Smooth muscle cell (in vitro differentiated cells): ENCODE data around the gene STIL. TPM values are rescaled to one million over a fixed set of nuclear protein-coding genes. Genes with fewer than 3 reads are reported as not detected.

Experiments
- DNase-seq: peaks from one replicate; lab custom pipeline; 2025; ENCODE audit not compliant: unreplicated experiment; lab: John Stamatoyannopoulos, UW
- H2AFZ ChIP-seq: fragments of 200-600 bp; sonication (generic); 2 replicates; pipeline ENCODE4 v1.6.0; 2016; ENCODE audit warnings: antibody characterized with exemption, low read depth, mild to moderate bottlenecking
- H3F3A ChIP-seq: fragments of 200-600 bp; sonication (generic); 2 replicates; pipeline ENCODE4 v1.6.0; 2017; ENCODE audit warnings: antibody characterized with exemption, low read depth
- H3K27ac ChIP-seq: fragments of 200-600 bp; sonication (generic); 2 replicates; pipeline ENCODE4 v1.5.1; 2016; ENCODE audit warnings: low read depth, mild to moderate bottlenecking
- H3K27me3 ChIP-seq: fragments of 200-600 bp; sonication (generic); 2 replicates; pipeline ENCODE4 v1.6.1; 2016; ENCODE audit warnings: low read depth, mild to moderate bottlenecking
- H3K36me3 ChIP-seq: fragments of 200-600 bp; sonication (generic); 2 replicates; pipeline ENCODE4 v1.5.1; 2016; ENCODE audit warnings: low read depth
- H3K4me1 ChIP-seq: fragments of 200-600 bp; sonication (generic); 2 replicates; pipeline ENCODE4 v1.5.1; 2016; ENCODE audit warnings: low read depth
- H3K4me2 ChIP-seq: fragments of 200-600 bp; sonication (generic); 2 replicates; pipeline ENCODE4 v1.6.0; 2016; ENCODE audit warnings: mild to moderate bottlenecking
- H3K4me3 ChIP-seq: fragments of 200-600 bp; sonication (generic); 2 replicates; pipeline ENCODE4 v1.5.1; 2016; ENCODE audit warnings: mild to moderate bottlenecking
- H3K79me2 ChIP-seq: fragments of 200-600 bp; sonication (generic); 2 replicates; pipeline ENCODE4 v1.6.0; 2016; ENCODE audit warnings: low read depth, mild to moderate bottlenecking
- H3K9ac ChIP-seq: fragments of 200-600 bp; sonication (generic); 2 replicates; pipeline ENCODE4 v1.6.0; 2016; ENCODE audit warnings: low read depth
- H3K9me3 ChIP-seq: fragments of 200-600 bp; sonication (generic); replicated peaks from 2 replicates; pipeline ENCODE4 v1.5.1; 2016; ENCODE audit warnings: low read depth
- H4K20me1 ChIP-seq: fragments of 200-600 bp; sonication (generic); 2 replicates; pipeline ENCODE4 v1.6.0; 2016; ENCODE audit warnings: low read depth
- WGBS: methylation state at CpG from one replicate; pipeline ENCODE4 v1.1.7; 2016; ENCODE audit warnings: low lambda C conversion rate; 5-methylcytosine and 5-hydroxymethylcytosine counted together
- polyA plus RNA-seq: library from polyadenylated mRNA; unstranded; fragments of >200 nt; fragmentation: Nextera tagmentation; extraction: Ambion mirVana; gene quantifications from 2 replicates; pipeline ENCODE4 v1.2.1, GENCODE V29; 2016
- total RNA-seq: library from RNA; depleted of rRNA; stranded (reverse); fragments of >200 nt; gene quantifications from 2 replicates; pipeline ENCODE4 v1.2.3, GENCODE V29; 2014
- TF ChIP-seq, protein P1 (sequence below): fragments of 200-600 bp; sonication (generic); IDR thresholded peaks from 2 replicates; pipeline ENCODE4 v1.5.1; 2017; ENCODE audit warnings: borderline replicate concordance, mild to moderate bottlenecking, antibody characterized with exemption; ENCODE audit not compliant: insufficient read depth, poor library complexity, severe bottlenecking

STIL gene
- total and polyA plus RNA-seq, 2 experiments from 2014 or later, result 4.6 to 6.1 TPM

DNA sequence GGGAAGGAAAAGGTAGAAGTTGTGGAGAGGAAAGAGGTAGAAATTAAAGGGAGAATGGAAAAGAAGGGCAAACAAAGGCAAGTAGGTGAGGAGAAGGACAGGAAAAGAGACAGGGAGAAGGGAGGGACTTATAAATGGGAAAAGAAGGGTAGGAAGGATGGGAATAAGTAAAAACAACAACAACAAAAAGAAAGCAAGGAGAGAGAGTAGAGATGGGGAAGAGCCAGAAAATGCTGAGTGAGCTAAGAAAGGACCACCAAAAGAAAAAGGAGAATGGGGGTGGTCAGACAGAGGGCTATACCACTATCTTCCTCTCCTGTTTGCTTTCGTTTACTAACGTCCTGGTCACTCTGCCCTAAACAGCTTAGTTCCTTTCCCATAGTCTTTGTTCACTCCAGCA, 17.9 kb upstream of the STIL start:
- H3K79me2 ChIP-seq, result peaks cover 23% of the 10 kb centered on the region
- no peak overlapping the region for H3K27ac ChIP-seq
- TF ChIP-seq, protein P1, sequence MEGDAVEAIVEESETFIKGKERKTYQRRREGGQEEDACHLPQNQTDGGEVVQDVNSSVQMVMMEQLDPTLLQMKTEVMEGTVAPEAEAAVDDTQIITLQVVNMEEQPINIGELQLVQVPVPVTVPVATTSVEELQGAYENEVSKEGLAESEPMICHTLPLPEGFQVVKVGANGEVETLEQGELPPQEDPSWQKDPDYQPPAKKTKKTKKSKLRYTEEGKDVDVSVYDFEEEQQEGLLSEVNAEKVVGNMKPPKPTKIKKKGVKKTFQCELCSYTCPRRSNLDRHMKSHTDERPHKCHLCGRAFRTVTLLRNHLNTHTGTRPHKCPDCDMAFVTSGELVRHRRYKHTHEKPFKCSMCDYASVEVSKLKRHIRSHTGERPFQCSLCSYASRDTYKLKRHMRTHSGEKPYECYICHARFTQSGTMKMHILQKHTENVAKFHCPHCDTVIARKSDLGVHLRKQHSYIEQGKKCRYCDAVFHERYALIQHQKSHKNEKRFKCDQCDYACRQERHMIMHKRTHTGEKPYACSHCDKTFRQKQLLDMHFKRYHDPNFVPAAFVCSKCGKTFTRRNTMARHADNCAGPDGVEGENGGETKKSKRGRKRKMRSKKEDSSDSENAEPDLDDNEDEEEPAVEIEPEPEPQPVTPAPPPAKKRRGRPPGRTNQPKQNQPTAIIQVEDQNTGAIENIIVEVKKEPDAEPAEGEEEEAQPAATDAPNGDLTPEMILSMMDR, result no peak
- H3K9me3 ChIP-seq, result no peaks in the 10 kb centered on the region
- peaks cover 11% of the 10 kb centered on the region for H3K4me1 ChIP-seq
- no peak overlapping the region for H3K4me3 ChIP-seq
- H3F3A ChIP-seq, result peaks cover 6% of the 10 kb centered on the region
- H4K20me1 ChIP-seq, result peaks cover 12% of the 10 kb centered on the region
- DNase-seq, result no peak
- 86% methylated on average over 2 of the region's 2 CpGs for whole genome bisulfite sequencing
- no peak overlapping the region for H3K9ac ChIP-seq
- no peaks in the 10 kb centered on the region for H3K27me3 ChIP-seq
- H2AFZ ChIP-seq, result no peak overlapping the region
- H3K36me3 ChIP-seq, result no peaks in the 10 kb centered on the region
- H3K4me2 ChIP-seq, result no peak overlapping the region

DNA sequence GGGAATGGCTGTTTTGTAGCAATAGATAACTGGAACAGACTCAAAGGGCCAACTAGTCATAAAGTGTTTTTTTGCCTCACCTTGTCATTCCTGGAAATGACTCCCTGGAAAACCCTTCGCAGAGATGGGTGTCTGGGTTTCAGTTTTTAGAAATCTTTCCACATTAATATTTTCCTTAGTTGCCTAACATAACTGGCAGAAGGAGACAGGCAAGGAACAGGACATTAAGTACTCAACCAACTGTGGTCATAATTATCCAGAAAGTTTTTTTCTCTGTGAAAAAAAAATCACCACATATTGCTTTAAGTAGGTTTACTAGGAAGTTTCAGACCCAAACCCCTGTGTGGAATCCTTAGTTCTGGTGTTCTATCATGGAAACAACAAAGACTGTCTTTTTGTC, 16.3 kb upstream of the STIL start:
- Histone ChIP-seq H3K4me2 (no peak overlapping the region), H3F3A (peaks cover 6% of the 10 kb centered on the region), H3K27ac (no peak overlapping the region), H3K27me3 (no peaks in the 10 kb centered on the region), H3K36me3 (no peaks in the 10 kb centered on the region), H3K4me1 (peaks cover 10% of the 10 kb centered on the region), H3K79me2 (peaks cover 6% of the 10 kb centered on the region), H3K9me3 (no peaks in the 10 kb centered on the region), H4K20me1 (no peaks in the 10 kb centered on the region), H3K4me3 (no peak overlapping the region), H3K9ac (no peak overlapping the region), H2AFZ (no peak overlapping the region)
- DNase-seq, result no peak
- TF ChIP-seq, protein P1, result no peak
- 93% methylated on average over 1 of the region's 1 CpG for WGBS

DNA sequence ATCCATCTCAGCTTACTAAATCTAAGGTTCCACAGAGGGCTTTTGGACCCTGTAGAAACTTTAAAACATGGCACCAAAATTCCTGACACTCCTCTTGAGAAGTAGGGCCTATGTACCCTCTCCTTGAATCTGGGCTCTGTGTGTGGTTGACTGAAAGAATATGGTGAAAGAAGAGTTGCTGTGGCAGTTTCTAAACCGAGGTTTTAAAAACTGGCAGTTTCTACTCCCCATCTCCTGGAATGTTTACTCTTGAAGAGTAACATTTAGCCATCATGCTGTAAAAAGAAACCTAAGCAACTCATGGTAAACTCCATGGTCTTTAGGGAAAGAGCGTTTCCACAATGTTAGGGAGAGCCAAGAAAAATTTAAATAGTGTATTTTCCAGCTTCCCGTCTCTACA, 15.0 kb upstream of the STIL start:
- Histone ChIP-seq H3F3A (peaks cover 4% of the 10 kb centered on the region), H2AFZ (no peak overlapping the region)

DNA sequence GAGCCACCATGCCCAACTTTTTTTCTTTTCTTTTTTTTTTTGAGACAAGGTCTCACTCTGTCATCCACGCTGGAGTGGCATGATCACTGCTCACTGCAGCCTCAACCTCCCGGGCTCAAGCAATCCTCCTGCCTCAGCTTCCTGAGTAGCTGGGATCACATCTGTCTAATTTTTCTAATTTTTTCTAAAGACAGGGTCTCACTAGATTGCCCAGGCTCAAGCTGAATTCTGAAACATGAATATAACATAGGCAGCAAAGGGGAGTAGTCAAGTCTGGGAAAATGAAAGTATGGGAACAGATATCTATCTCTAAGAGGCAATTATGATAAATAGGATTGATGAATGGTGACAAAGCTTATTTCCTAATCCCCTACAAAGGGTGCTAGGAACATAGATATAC, 12.3 kb upstream of the STIL start:
- Histone ChIP-seq H3K4me2 (no peak overlapping the region), H3F3A (no peaks in the 10 kb centered on the region), H4K20me1 (no peaks in the 10 kb centered on the region), H3K27ac (no peak overlapping the region), H3K4me1 (peaks cover 6% of the 10 kb centered on the region), H3K36me3 (no peaks in the 10 kb centered on the region), H2AFZ (no peak overlapping the region), H3K9me3 (no peaks in the 10 kb centered on the region), H3K9ac (no peak overlapping the region), H3K27me3 (no peaks in the 10 kb centered on the region), H3K4me3 (no peak overlapping the region), H3K79me2 (no peaks in the 10 kb centered on the region)
- TF ChIP-seq, protein P1, result no peak
- 94% methylated on average over 2 of the region's 2 CpGs for WGBS
- no peak for DNase-seq

More for the DNA sequence above, 15.0 kb upstream of the STIL start:
- H3K4me2 ChIP-seq, result no peak overlapping the region
- H3K27ac ChIP-seq, result no peak overlapping the region
- no peaks in the 10 kb centered on the region for H3K27me3 ChIP-seq
- no peak overlapping the region for H3K4me3 ChIP-seq
- DNase-seq, result no peak
- no peaks in the 10 kb centered on the region for H3K36me3 ChIP-seq
- no peaks in the 10 kb centered on the region for H3K79me2 ChIP-seq
- H3K9me3 ChIP-seq, result no peaks in the 10 kb centered on the region
- H3K9ac ChIP-seq, result no peak overlapping the region
- H4K20me1 ChIP-seq, result no peaks in the 10 kb centered on the region
- peaks cover 5% of the 10 kb centered on the region for H3K4me1 ChIP-seq
- 96% methylated on average over 3 of the region's 3 CpGs for WGBS
- TF ChIP-seq, protein P1, result no peak
